Measurements from ENCODE around the gene MUC6.

GRCh38 chr11:993632-994167, 42.8 kb downstream of the MUC6 start:
- TF ChIP-seq IRF9 (tag; IDR thresholded peaks at IDR 0.05): no peak
- no peak for TF ChIP-seq ZNF398 (CRISPR knock-in tag; IDR thresholded peaks at IDR 0.05)
- TF ChIP-seq GABPA (tag; conservative IDR thresholded peaks at IDR 0.05; ENCODE audit: low read depth): no peak
- TF ChIP-seq ZBTB7A (IDR thresholded peaks at IDR 0.05; ENCODE audit: borderline replicate concordance, control insufficient read depth, low read depth, low read length): no peak
- no peak for TF ChIP-seq MAX (CRISPR knock-in tag; IDR thresholded peaks at IDR 0.05)
- TF ChIP-seq ZBTB40 (IDR thresholded peaks at IDR 0.05): no peak
- no peak for TF ChIP-seq ZBTB40 (CRISPR knock-in tag; IDR thresholded peaks at IDR 0.05)
- TF ChIP-seq EZH2 (IDR thresholded peaks at IDR 0.05; ENCODE audit: borderline replicate concordance, low read depth, low read length): no peak
- TF ChIP-seq CTCF (IDR thresholded peaks at IDR 0.05 in 2 of 3, conservative IDR thresholded peaks at IDR 0.05 in 1 of 3; ENCODE audit: insufficient read depth in 2 of 3, low read depth in 1 of 3, low read length in 3 of 3): no peak

Measured in K562 (cell line).